SK-N-MC (cell line): Measurements from ENCODE around the gene RAB11FIP2.

Source experiments
- DNase-seq: peaks from one replicate; pipeline ENCODE4 v3.0.0-alpha.2; 2011; ENCODE audit warnings: low read depth, low spot score
- H3K27ac ChIP-seq: fragments of 200-600 bp; sonication (generic); 2 replicates; pipeline ENCODE4 v1.5.1; 2016; ENCODE audit warnings: mixed run types
- H3K36me3 ChIP-seq: fragments of 200-600 bp; sonication (generic); 2 replicates; pipeline ENCODE4 v1.6.1; 2017; ENCODE audit warnings: antibody characterized with exemption, low read length, mixed read lengths; ENCODE audit not compliant: insufficient read depth
- H3K4me3 ChIP-seq: fragments of 200-600 bp; sonication (generic); 2 replicates; pipeline ENCODE4 v1.5.1; 2016
- H3K9ac ChIP-seq: fragments of 200-600 bp; sonication (generic); 2 replicates; pipeline ENCODE4 v1.8.0; 2017; ENCODE audit warnings: mixed run types, mixed read lengths; ENCODE audit not compliant: insufficient read length
- H3K9me3 ChIP-seq: fragments of 200-600 bp; sonication (generic); 2 replicates; pipeline ENCODE4 v1.6.1; 2017; ENCODE audit warnings: low read depth, mild to moderate bottlenecking, antibody characterized with exemption, low read length, moderate library complexity, mixed read lengths
- EZH2 ChIP-seq: fragments of 200-600 bp; sonication (generic); IDR thresholded peaks from one replicate; pipeline ENCODE4 v1.6.1; 2017; ENCODE audit warnings: antibody characterized with exemption
- FOXP2 ChIP-seq: optimal IDR thresholded peaks from 2 replicates; pipeline ENCODE3; 2011; ENCODE audit warnings: mild to moderate bottlenecking, moderate library complexity; ENCODE audit not compliant: insufficient read depth; ENCODE audit errors: extremely low read length, control extremely low read depth
- POLR2AphosphoS5 ChIP-seq: IDR thresholded peaks from 2 replicates; pipeline ENCODE4 v1.6.1; 2012; ENCODE audit warnings: mild to moderate bottlenecking, low read depth, low read length, borderline replicate concordance

RAB11FIP2 gene

DNA sequence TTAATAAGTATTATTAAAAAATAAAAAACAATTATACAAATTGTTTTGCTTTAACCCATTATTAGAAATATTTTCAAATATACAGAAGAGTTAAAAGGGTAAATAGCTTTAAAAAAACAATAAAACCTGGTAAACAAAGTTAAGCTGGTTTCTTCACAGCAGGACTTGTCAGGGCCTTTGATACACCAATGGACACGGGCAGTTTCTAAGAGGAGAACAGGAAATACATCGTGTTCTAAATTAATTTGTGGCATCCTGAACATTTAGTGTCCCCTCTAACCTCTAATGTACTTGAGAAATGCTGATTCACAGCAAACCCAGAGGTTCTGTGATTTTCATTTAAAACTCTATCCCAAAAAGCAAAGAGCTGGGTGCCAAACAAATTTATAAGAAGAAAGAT, 80.8 kb downstream of the RAB11FIP2 start:
- Histone ChIP-seq H3K4me3 (no peak overlapping the region), H3K27ac (no peak overlapping the region), H3K36me3 (no peaks in the 10 kb centered on the region), H3K9me3 (no peaks in the 10 kb centered on the region), H3K9ac (no peak overlapping the region)
- TF ChIP-seq EZH2 = no peak
- TF ChIP-seq POLR2AphosphoS5 = no peak
- TF ChIP-seq FOXP2 = no peak
- DNase-seq = no peak

DNA sequence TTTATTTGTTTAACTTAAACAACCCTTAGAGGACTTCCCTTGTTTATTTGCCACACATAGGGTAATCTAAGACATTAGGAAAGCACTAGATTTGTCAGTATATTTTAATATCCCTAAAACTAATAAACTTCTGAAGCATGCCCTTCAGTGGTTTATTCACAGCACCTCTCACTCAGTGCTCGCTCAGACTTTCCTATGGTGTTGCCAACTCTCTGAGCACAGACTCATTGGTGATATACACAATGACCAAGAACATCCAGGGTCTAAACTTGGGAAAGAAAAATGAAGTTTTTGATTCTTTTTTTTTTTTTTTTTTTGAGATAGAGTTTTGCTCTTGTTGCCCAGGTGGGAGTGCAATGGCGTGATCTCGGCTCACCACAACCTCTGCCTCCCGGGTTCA, 82.2 kb downstream of the RAB11FIP2 start:
- Histone ChIP-seq H3K36me3 (no peaks in the 10 kb centered on the region), H3K4me3 (no peak overlapping the region), H3K9ac (no peak overlapping the region), H3K9me3 (no peaks in the 10 kb centered on the region), H3K27ac (no peak overlapping the region)
- no peak for DNase-seq
- TF ChIP-seq EZH2 (no peak), FOXP2 (no peak), POLR2AphosphoS5 (no peak)

DNA sequence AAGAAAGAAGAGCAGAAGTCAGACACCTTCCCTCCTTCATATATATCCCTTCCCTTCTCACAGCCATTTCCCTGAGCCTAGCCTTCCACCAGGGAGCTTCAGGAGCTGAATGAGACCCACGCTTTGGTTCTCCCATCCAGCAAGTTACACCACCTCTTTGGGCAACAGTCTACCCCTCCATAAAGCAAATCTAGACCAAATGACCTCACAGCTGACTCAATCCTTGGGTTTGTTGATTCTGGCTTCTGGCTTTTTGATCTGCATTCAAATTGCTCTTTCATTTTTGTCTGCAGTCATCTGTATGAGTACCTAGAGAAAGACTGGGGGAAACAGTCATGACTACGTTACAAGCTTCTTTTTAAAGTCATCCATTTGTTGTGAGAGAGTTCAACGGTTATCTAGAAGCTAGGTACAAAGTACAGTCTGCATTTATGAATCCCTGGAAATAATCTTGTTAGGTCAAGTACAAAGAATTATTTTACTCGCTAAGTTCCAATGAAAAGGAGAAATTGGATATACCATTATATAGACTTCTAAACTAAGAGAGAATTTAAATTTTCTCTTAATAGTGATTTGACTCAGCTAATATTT, 86.3 kb downstream of the RAB11FIP2 start:
- TF ChIP-seq FOXP2 = no peak
- no peak for TF ChIP-seq POLR2AphosphoS5
- no peak for TF ChIP-seq EZH2

DNA sequence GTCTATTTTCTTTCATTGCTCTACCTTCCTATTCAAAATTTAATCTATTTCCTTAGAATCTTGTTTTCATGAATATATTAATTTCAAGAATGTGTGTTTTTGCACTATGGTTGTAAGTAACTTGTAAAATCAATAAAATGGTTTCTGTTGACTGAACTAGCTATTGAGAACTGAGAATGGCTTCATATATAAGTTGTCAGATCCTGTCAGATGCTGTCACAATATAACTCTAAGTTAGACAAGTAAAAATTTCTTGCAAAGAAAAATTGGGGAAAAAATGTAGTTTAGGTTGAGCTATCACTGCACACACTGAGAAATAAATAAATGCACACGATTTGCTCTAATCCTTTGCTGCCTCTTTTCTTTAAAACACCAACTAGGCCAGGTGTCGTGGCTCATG, 89.8 kb downstream of the RAB11FIP2 start:
- DNase-seq = no peak
- no peak overlapping the region for H3K27ac ChIP-seq
- TF ChIP-seq EZH2 = no peak
- TF ChIP-seq POLR2AphosphoS5 = no peak
- no peak for TF ChIP-seq FOXP2

More for the DNA sequence above, 86.3 kb downstream of the RAB11FIP2 start:
- no peak overlapping the region for H3K9ac ChIP-seq
- H3K9me3 ChIP-seq = no peaks in the 10 kb centered on the region
- H3K4me3 ChIP-seq = no peak overlapping the region
- no peaks in the 10 kb centered on the region for H3K36me3 ChIP-seq
- no peak for DNase-seq
- H3K27ac ChIP-seq = no peak overlapping the region

DNA sequence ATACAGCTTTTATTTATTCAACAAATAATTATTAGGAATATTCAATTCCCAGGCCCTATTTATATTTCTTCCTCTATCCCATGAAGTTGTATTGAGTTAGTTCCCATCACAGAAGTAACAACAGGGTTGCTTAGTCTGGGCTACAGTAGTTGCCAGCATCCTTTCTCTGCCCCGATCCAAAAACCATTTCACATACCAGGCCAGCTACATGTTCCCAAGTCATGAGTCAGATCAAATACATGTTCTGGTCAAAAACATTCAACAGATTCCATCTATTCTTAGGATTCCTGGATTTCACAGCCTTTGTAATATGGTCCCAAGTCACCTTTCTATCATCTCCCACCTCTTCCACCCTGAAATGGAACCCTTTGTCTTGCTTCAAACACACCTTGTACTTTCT, 91.6 kb downstream of the RAB11FIP2 start:
- no peaks in the 10 kb centered on the region for H3K36me3 ChIP-seq
- no peak overlapping the region for H3K9ac ChIP-seq
- no peak for DNase-seq
- no peak for TF ChIP-seq POLR2AphosphoS5
- TF ChIP-seq EZH2 = no peak
- TF ChIP-seq FOXP2 = no peak
- no peak overlapping the region for H3K27ac ChIP-seq
- H3K4me3 ChIP-seq = no peak overlapping the region
- H3K9me3 ChIP-seq = no peaks in the 10 kb centered on the region

More for the DNA sequence above, 89.8 kb downstream of the RAB11FIP2 start:
- Histone ChIP-seq H3K36me3 (no peaks in the 10 kb centered on the region), H3K9me3 (no peaks in the 10 kb centered on the region), H3K9ac (no peak overlapping the region), H3K4me3 (no peak overlapping the region)
